NCI-H2171 treated with DMSO at 0.1 percent for 48 hours (cell line): ENCODE results near the gene ZNF724.

Source experiments
- DNase-seq: peaks from one replicate; lab custom pipeline; 2025; lab: John Stamatoyannopoulos, UW

ZNF724 gene

GRCh38 chr19:23241419-23241818, 8.8 kb downstream of the ZNF724 start:
- DNase-seq, result no peak

GRCh38 chr19:23222998-23223652, 27.1 kb downstream of the ZNF724 start:
- no peak for DNase-seq

- no peak for DNase-seq
Observed at GRCh38 chr19:23203841-23204344, 46.3 kb downstream of the ZNF724 start.

- DNase-seq, result no peak
Observed at GRCh38 chr19:23190341-23190740, 59.9 kb downstream of the ZNF724 start.

- DNase-seq, result no peak
Observed at GRCh38 chr19:23183251-23183650, 66.9 kb downstream of the ZNF724 start.
